Neural progenitor cell (in vitro differentiated cells): ENCODE data around the gene SH3BGRL. TPM values are rescaled to one million over a fixed set of nuclear protein-coding genes. Genes with fewer than 3 reads are reported as not detected.

Experiments used
- DNase-seq: peaks from one replicate; pipeline ENCODE4 v3.0.0-alpha.2; 2016; ENCODE audit warnings: low spot score
- H2AFZ ChIP-seq: fragments of 200-600 bp; sonication (generic); replicated peaks from 2 replicates; pipeline ENCODE4 v1.6.1; 2016; ENCODE audit warnings: antibody characterized with exemption
- H3F3A ChIP-seq: fragments of 200-600 bp; sonication (generic); 2 replicates; pipeline ENCODE4 v1.6.1; 2016; ENCODE audit warnings: antibody characterized with exemption, low read depth
- H3K27ac ChIP-seq: fragments of 200-600 bp; sonication (generic); 2 replicates; pipeline ENCODE4 v1.5.1; 2016; ENCODE audit warnings: mild to moderate bottlenecking
- H3K27me3 ChIP-seq: fragments of 200-600 bp; sonication (generic); 2 replicates; pipeline ENCODE4 v1.6.1; 2016; ENCODE audit warnings: mild to moderate bottlenecking, moderate library complexity
- H3K36me3 ChIP-seq: fragments of 200-600 bp; sonication (generic); 2 replicates; pipeline ENCODE4 v1.5.1; 2016
- H3K4me1 ChIP-seq: fragments of 200-600 bp; sonication (generic); 2 replicates; pipeline ENCODE4 v1.6.1; 2016; ENCODE audit warnings: mixed run types
- H3K4me2 ChIP-seq: fragments of 200-600 bp; sonication (generic); 2 replicates; pipeline ENCODE4 v1.6.1; 2016
- H3K4me3 ChIP-seq: fragments of 200-600 bp; sonication (generic); 2 replicates; pipeline ENCODE4 v1.5.1; 2016
- H3K79me2 ChIP-seq: fragments of 200-600 bp; sonication (generic); 2 replicates; pipeline ENCODE4 v1.6.1; 2016; ENCODE audit warnings: low read depth
- H3K9ac ChIP-seq: fragments of 200-600 bp; sonication (generic); 2 replicates; pipeline ENCODE4 v1.6.1; 2016
- H3K9me3 ChIP-seq: fragments of 200-600 bp; sonication (generic); 2 replicates; pipeline ENCODE4 v1.5.1; 2016; ENCODE audit warnings: low read depth
- H4K20me1 ChIP-seq: fragments of 200-600 bp; sonication (generic); 2 replicates; pipeline ENCODE4 v1.6.1; 2016; ENCODE audit warnings: low read depth
- H3K27ac Mint-ChIP-seq: 3 replicates; pipeline ENCODE4 v1.8.0; 2021; ENCODE audit warnings: mixed read lengths
- H3K27me3 Mint-ChIP-seq: 2 replicates; pipeline ENCODE4 v1.8.0; 2022; ENCODE audit warnings: low read depth, mild to moderate bottlenecking, inconsistent platforms, moderate library complexity, mixed read lengths; ENCODE audit not compliant: insufficient read depth
- H3K36me3 Mint-ChIP-seq: 3 replicates; pipeline ENCODE4 v1.8.0; 2021; ENCODE audit warnings: mixed read lengths
- H3K4me1 Mint-ChIP-seq: 3 replicates; pipeline ENCODE4 v1.8.0; 2021; ENCODE audit warnings: mixed read lengths
- H3K4me3 Mint-ChIP-seq: 3 replicates; pipeline ENCODE4 v1.8.0; 2021; ENCODE audit warnings: mild to moderate bottlenecking, moderate library complexity, mixed read lengths
- H3K9me3 Mint-ChIP-seq: 3 replicates; pipeline ENCODE4 v1.8.0; 2020; ENCODE audit warnings: mixed read lengths
- EZH2 ChIP-seq: fragments of 200-600 bp; sonication (generic); IDR thresholded peaks from 2 replicates; pipeline ENCODE4 v1.6.1; 2017; ENCODE audit warnings: antibody characterized with exemption, mild to moderate bottlenecking, moderate library complexity
- EZH2phosphoT487 ChIP-seq: fragments of 200-600 bp; sonication (generic); IDR thresholded peaks from 2 replicates; pipeline ENCODE4 v1.6.1; 2017; ENCODE audit warnings: antibody characterized with exemption
- total RNA-seq: library from RNA; depleted of rRNA; stranded (reverse); fragments of >200 nt; gene quantifications from 2 replicates; pipeline ENCODE4 v1.2.3, GENCODE V29; 2015; ENCODE audit warnings: low replicate concordance
- TF ChIP-seq, protein P1 (sequence below): fragments of 200-600 bp; sonication (generic); IDR thresholded peaks from 2 replicates; pipeline ENCODE4 v1.5.1; 2017; ENCODE audit warnings: antibody characterized with exemption, mild to moderate bottlenecking

Gene SH3BGRL
- total RNA-seq, 1 donor from 2014 or later: 127 TPM

- Mint-ChIP-seq H3K27ac (no peak overlapping the region), H3K4me3 (no peak overlapping the region), H3K4me1 (no peaks in the 10 kb centered on the region), H3K27me3 (peaks cover 2% of the 10 kb centered on the region), H3K9me3 (no peaks in the 10 kb centered on the region), H3K36me3 (peaks cover 13% of the 10 kb centered on the region)
- H3K36me3 ChIP-seq: no peaks in the 10 kb centered on the region
- TF ChIP-seq EZH2phosphoT487 (no peak), EZH2 (no peak)
- TF ChIP-seq, protein P1, sequence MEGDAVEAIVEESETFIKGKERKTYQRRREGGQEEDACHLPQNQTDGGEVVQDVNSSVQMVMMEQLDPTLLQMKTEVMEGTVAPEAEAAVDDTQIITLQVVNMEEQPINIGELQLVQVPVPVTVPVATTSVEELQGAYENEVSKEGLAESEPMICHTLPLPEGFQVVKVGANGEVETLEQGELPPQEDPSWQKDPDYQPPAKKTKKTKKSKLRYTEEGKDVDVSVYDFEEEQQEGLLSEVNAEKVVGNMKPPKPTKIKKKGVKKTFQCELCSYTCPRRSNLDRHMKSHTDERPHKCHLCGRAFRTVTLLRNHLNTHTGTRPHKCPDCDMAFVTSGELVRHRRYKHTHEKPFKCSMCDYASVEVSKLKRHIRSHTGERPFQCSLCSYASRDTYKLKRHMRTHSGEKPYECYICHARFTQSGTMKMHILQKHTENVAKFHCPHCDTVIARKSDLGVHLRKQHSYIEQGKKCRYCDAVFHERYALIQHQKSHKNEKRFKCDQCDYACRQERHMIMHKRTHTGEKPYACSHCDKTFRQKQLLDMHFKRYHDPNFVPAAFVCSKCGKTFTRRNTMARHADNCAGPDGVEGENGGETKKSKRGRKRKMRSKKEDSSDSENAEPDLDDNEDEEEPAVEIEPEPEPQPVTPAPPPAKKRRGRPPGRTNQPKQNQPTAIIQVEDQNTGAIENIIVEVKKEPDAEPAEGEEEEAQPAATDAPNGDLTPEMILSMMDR: no peak
- no peaks in the 10 kb centered on the region for H3K27me3 ChIP-seq
- no peaks in the 10 kb centered on the region for H3K79me2 ChIP-seq
- no peaks in the 10 kb centered on the region for H3K9me3 ChIP-seq
- H2AFZ ChIP-seq: no peak overlapping the region
- H3K4me1 ChIP-seq: no peaks in the 10 kb centered on the region
- H3K27ac ChIP-seq: no peak overlapping the region
- DNase-seq: no peak
- no peaks in the 10 kb centered on the region for H3F3A ChIP-seq
- H3K4me2 ChIP-seq: no peak overlapping the region
- H4K20me1 ChIP-seq: no peaks in the 10 kb centered on the region
- H3K9ac ChIP-seq: no peak overlapping the region
- H3K4me3 ChIP-seq: no peak overlapping the region
These were observed 35.6 kb downstream of the SH3BGRL start for GRCh38 chrX:81237516-81237915.

- Mint-ChIP-seq H3K27ac (no peak overlapping the region), H3K9me3 (no peaks in the 10 kb centered on the region), H3K36me3 (peaks cover 13% of the 10 kb centered on the region), H3K4me1 (no peaks in the 10 kb centered on the region), H3K4me3 (no peak overlapping the region), H3K27me3 (peaks cover 2% of the 10 kb centered on the region)
- Histone ChIP-seq H3K4me3 (no peak overlapping the region), H3K27ac (no peak overlapping the region), H4K20me1 (no peaks in the 10 kb centered on the region), H3K9me3 (no peaks in the 10 kb centered on the region), H2AFZ (no peak overlapping the region), H3F3A (no peaks in the 10 kb centered on the region), H3K9ac (no peak overlapping the region), H3K4me2 (no peak overlapping the region), H3K27me3 (no peaks in the 10 kb centered on the region), H3K79me2 (no peaks in the 10 kb centered on the region), H3K36me3 (no peaks in the 10 kb centered on the region), H3K4me1 (no peaks in the 10 kb centered on the region)
- DNase-seq: no peak
- TF ChIP-seq, protein P1: no peak
- TF ChIP-seq EZH2 (no peak), EZH2phosphoT487 (no peak)
These were observed 36.3 kb downstream of the SH3BGRL start for GRCh38 chrX:81238166-81238565.

- no peak overlapping the region for H3K9ac ChIP-seq
- Mint-ChIP-seq H3K36me3 (peaks cover 13% of the 10 kb centered on the region), H3K27ac (no peak overlapping the region), H3K9me3 (no peaks in the 10 kb centered on the region), H3K4me1 (no peaks in the 10 kb centered on the region), H3K27me3 (peaks cover 2% of the 10 kb centered on the region), H3K4me3 (no peak overlapping the region)
- H3K27ac ChIP-seq: no peak overlapping the region
- no peaks in the 10 kb centered on the region for H3K36me3 ChIP-seq
- no peaks in the 10 kb centered on the region for H3K4me1 ChIP-seq
- TF ChIP-seq EZH2 (no peak), EZH2phosphoT487 (no peak)
- TF ChIP-seq, protein P1: no peak
- H3K79me2 ChIP-seq: peaks cover under 1% of the 10 kb centered on the region
- no peaks in the 10 kb centered on the region for H3K9me3 ChIP-seq
- no peak overlapping the region for H2AFZ ChIP-seq
- H4K20me1 ChIP-seq: no peaks in the 10 kb centered on the region
- no peak overlapping the region for H3K4me3 ChIP-seq
- no peak for DNase-seq
- H3K4me2 ChIP-seq: no peak overlapping the region
- no peaks in the 10 kb centered on the region for H3F3A ChIP-seq
- no peaks in the 10 kb centered on the region for H3K27me3 ChIP-seq
These were observed 38.9 kb downstream of the SH3BGRL start for GRCh38 chrX:81240701-81241331.
